GM12892 (cell line): ENCODE measurements around the gene TEDC2.

ENCODE experiments used
- POLR2A ChIP-seq: IDR thresholded peaks from 2 replicates; pipeline ENCODE4 v1.6.1; 2011; ENCODE audit warnings: low read depth, low read length, control low read depth
- POLR2AphosphoS5 ChIP-seq: IDR thresholded peaks from 2 replicates; pipeline ENCODE4 v1.6.1; 2011; ENCODE audit warnings: low read depth, low read length, control low read depth
- TAF1 ChIP-seq: IDR thresholded peaks from 2 replicates; pipeline ENCODE4 v1.6.1; 2011; ENCODE audit warnings: low read depth, mild to moderate bottlenecking, control low read depth, low read length, borderline replicate concordance

DNA sequence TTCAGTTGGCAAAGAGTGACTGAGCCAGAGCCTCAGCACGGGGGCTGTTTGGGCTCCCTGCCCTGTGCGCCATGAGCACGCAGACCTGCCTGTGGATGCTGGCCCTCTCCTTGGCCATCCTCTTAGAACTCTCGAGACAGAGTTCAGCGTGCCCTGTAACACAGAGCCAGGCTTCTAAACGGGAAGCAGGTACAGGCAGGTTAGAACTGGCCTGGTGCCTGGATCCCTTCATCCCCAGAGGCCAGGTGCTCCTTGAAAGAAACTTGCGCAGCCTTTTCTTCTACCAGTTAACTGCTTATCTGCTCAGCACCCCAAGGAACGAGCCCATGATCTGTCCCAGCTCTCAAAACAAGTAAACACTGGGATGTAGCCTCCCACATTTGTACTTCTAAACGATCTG, 23.8 kb upstream of the TEDC2 start:
- TF ChIP-seq POLR2A (no peak), POLR2AphosphoS5 (no peak), TAF1 (no peak)
